ENCODE results near the gene FBXO17. TPM values are rescaled to one million over a fixed set of nuclear protein-coding genes. Genes with fewer than 3 reads are reported as not detected.

Gene FBXO17
- total RNA-seq, 1 donor from 2014 or later = 44.9 TPM

- DNase-seq (ENCODE audit: extremely low spot score, unreplicated experiment) = no peak
- no peak overlapping the region for H3K4me3 Mint-ChIP-seq (ENCODE audit: unreplicated experiment)
- no peak for TF ChIP-seq CTCF (IDR thresholded peaks at IDR 0.05)
- peaks cover 32% of the 10 kb centered on the region for H3K27me3 Mint-ChIP-seq (ENCODE audit: unreplicated experiment)
- no peaks in the 10 kb centered on the region for H3K9me3 Mint-ChIP-seq (ENCODE audit: unreplicated experiment)
- H3K27ac Mint-ChIP-seq (ENCODE audit: unreplicated experiment) = no peak overlapping the region
- H3K4me1 Mint-ChIP-seq (ENCODE audit: unreplicated experiment) = no peaks in the 10 kb centered on the region
- no peaks in the 10 kb centered on the region for H3K36me3 Mint-ChIP-seq (ENCODE audit: unreplicated experiment)
Observed at GRCh38 chr19:39014037-39014436, 38.5 kb upstream of the FBXO17 start.

- Mint-ChIP-seq H3K9me3 (ENCODE audit: unreplicated experiment) (no peaks in the 10 kb centered on the region), H3K36me3 (ENCODE audit: unreplicated experiment) (no peaks in the 10 kb centered on the region), H3K27ac (ENCODE audit: unreplicated experiment) (no peak overlapping the region), H3K4me1 (ENCODE audit: unreplicated experiment) (no peaks in the 10 kb centered on the region), H3K27me3 (ENCODE audit: unreplicated experiment) (peaks cover 34% of the 10 kb centered on the region), H3K4me3 (ENCODE audit: unreplicated experiment) (no peak overlapping the region)
- no peak for DNase-seq (ENCODE audit: extremely low spot score, unreplicated experiment)
- TF ChIP-seq CTCF (IDR thresholded peaks at IDR 0.05) = no peak
Observed at GRCh38 chr19:39009001-39009400, 33.5 kb upstream of the FBXO17 start.

- no peak for TF ChIP-seq CTCF (IDR thresholded peaks at IDR 0.05)
Observed at GRCh38 chr19:39008137-39008536, 32.6 kb upstream of the FBXO17 start.

GRCh38 chr19:39007096-39007495 is 31.6 kb upstream of the FBXO17 start:
- no peaks in the 10 kb centered on the region for H3K4me1 Mint-ChIP-seq (ENCODE audit: unreplicated experiment)
- no peaks in the 10 kb centered on the region for H3K36me3 Mint-ChIP-seq (ENCODE audit: unreplicated experiment)
- H3K9me3 Mint-ChIP-seq (ENCODE audit: unreplicated experiment) = no peaks in the 10 kb centered on the region
- H3K4me3 Mint-ChIP-seq (ENCODE audit: unreplicated experiment) = no peak overlapping the region
- no peak for TF ChIP-seq CTCF (IDR thresholded peaks at IDR 0.05)
- no peak overlapping the region for H3K27ac Mint-ChIP-seq (ENCODE audit: unreplicated experiment)
- no peak for DNase-seq (ENCODE audit: extremely low spot score, unreplicated experiment)
- peaks cover 40% of the 10 kb centered on the region for H3K27me3 Mint-ChIP-seq (ENCODE audit: unreplicated experiment)

More at GRCh38 chr19:39008137-39008536, 32.6 kb upstream of the FBXO17 start:
- no peak for DNase-seq (ENCODE audit: extremely low spot score, unreplicated experiment)
- H3K9me3 Mint-ChIP-seq (ENCODE audit: unreplicated experiment) = no peaks in the 10 kb centered on the region
- H3K4me1 Mint-ChIP-seq (ENCODE audit: unreplicated experiment) = no peaks in the 10 kb centered on the region
- H3K27ac Mint-ChIP-seq (ENCODE audit: unreplicated experiment) = no peak overlapping the region
- H3K36me3 Mint-ChIP-seq (ENCODE audit: unreplicated experiment) = no peaks in the 10 kb centered on the region
- peaks cover 36% of the 10 kb centered on the region for H3K27me3 Mint-ChIP-seq (ENCODE audit: unreplicated experiment)
- H3K4me3 Mint-ChIP-seq (ENCODE audit: unreplicated experiment) = no peak overlapping the region

DNA sequence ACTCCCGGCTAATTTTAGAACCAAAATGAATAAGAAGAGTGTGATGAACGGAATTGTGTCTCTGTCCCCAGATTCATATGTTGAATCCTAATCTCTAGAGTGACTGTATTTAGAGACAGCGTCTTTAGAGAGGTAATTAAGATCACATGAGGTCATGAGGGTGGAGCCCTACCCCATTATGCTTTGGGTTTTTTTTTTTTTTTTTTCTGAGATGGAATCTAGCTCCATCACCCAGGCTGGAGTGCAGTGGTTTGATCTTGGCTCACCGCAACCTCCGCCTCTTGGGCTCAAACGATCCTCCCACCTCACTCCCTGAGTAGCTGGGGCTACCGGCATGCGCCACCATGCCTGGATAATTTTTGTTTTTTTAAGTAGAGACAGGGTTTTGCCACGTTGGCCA is 28.9 kb upstream of the FBXO17 start:
- TF ChIP-seq CTCF (IDR thresholded peaks at IDR 0.05) = no peak
- no peak overlapping the region for H3K27ac Mint-ChIP-seq (ENCODE audit: unreplicated experiment)
- peaks cover 33% of the 10 kb centered on the region for H3K27me3 Mint-ChIP-seq (ENCODE audit: unreplicated experiment)

More for the DNA sequence above, 28.9 kb upstream of the FBXO17 start:
- no peak overlapping the region for H3K4me3 Mint-ChIP-seq (ENCODE audit: unreplicated experiment)
- DNase-seq (ENCODE audit: extremely low spot score, unreplicated experiment) = no peak
- H3K9me3 Mint-ChIP-seq (ENCODE audit: unreplicated experiment) = no peaks in the 10 kb centered on the region
- no peaks in the 10 kb centered on the region for H3K4me1 Mint-ChIP-seq (ENCODE audit: unreplicated experiment)
- H3K36me3 Mint-ChIP-seq (ENCODE audit: unreplicated experiment) = no peaks in the 10 kb centered on the region
